Neural cell (in vitro differentiated cells): ENCODE data around the gene CD300H. TPM values are rescaled to one million over a fixed set of nuclear protein-coding genes. Genes with fewer than 3 reads are reported as not detected.

Experiments
- H2AFZ ChIP-seq: fragments of 200-600, 300-800 bp; sonication (generic), shearing (Covaris generic); 2 replicates; pipeline ENCODE4 v1.6.0; 2014; ENCODE audit warnings: low read depth, mild to moderate bottlenecking, antibody characterized with exemption, low read length, moderate library complexity
- H3F3A ChIP-seq: fragments of 200-600 bp; shearing (Covaris generic); 2 replicates; pipeline ENCODE4 v1.6.1; 2016; ENCODE audit warnings: mild to moderate bottlenecking, moderate library complexity, mixed read lengths, antibody characterized with exemption, low read length; ENCODE audit not compliant: insufficient read depth, poor library complexity, severe bottlenecking
- H3K27ac ChIP-seq: fragments of 200-600, 300-800 bp; sonication (generic), shearing (Covaris generic); 2 replicates; pipeline ENCODE4 v1.5.1; 2014; ENCODE audit warnings: mild to moderate bottlenecking, low read length, moderate library complexity
- H3K27me3 ChIP-seq: fragments of 300-800, 200-600 bp; sonication (generic), shearing (Covaris generic); 2 replicates; pipeline ENCODE4 v1.6.0; 2014; ENCODE audit warnings: mild to moderate bottlenecking, low read depth, low read length, moderate library complexity; ENCODE audit not compliant: insufficient read depth
- H3K36me3 ChIP-seq: fragments of 300-800, 200-600 bp; sonication (generic), shearing (Covaris generic); 2 replicates; pipeline ENCODE4 v1.5.1; 2014; ENCODE audit warnings: mild to moderate bottlenecking, antibody characterized with exemption, low read length, moderate library complexity; ENCODE audit not compliant: insufficient read depth
- H3K4me2 ChIP-seq: fragments of 300-800, 200-600 bp; sonication (generic), shearing (Covaris generic); 2 replicates; pipeline ENCODE4 v1.6.0; 2014; ENCODE audit warnings: mild to moderate bottlenecking, low read length
- H3K4me3 ChIP-seq: fragments of 300-800, 200-600 bp; sonication (generic), shearing (Covaris generic); 2 replicates; pipeline ENCODE4 v1.5.1; 2014; ENCODE audit warnings: mild to moderate bottlenecking, low read length, moderate library complexity
- H3K79me2 ChIP-seq: fragments of 200-600 bp; shearing (Covaris generic); replicated peaks from 2 replicates; pipeline ENCODE4 v1.6.0; 2014; ENCODE audit warnings: mild to moderate bottlenecking, low read length, moderate library complexity; ENCODE audit not compliant: insufficient read depth
- H3K9ac ChIP-seq: fragments of 300-800, 200-600 bp; sonication (generic), shearing (Covaris generic); 2 replicates; pipeline ENCODE4 v1.6.1; 2016; ENCODE audit warnings: mild to moderate bottlenecking, low read length, mixed read lengths
- H3K9me2 ChIP-seq: fragments of 200-600 bp; shearing (Covaris generic); 2 replicates; pipeline ENCODE4 v1.6.1; 2016; ENCODE audit warnings: mild to moderate bottlenecking, low read length, mixed read lengths; ENCODE audit not compliant: insufficient read depth
- H3K9me3 ChIP-seq: fragments of 200-600, 300-800 bp; sonication (generic), shearing (Covaris generic); 2 replicates; pipeline ENCODE4 v1.6.1; 2016; ENCODE audit warnings: mild to moderate bottlenecking, mixed run types, low read length, moderate library complexity, mixed read lengths
- H4K20me1 ChIP-seq: fragments of 200-600 bp; shearing (Covaris generic); 2 replicates; pipeline ENCODE4 v1.6.1; 2016; ENCODE audit warnings: mild to moderate bottlenecking, mixed run types; ENCODE audit not compliant: insufficient read depth
- CTCF ChIP-seq: fragments of 450-650 bp; IDR thresholded peaks from 2 replicates; pipeline ENCODE4 v1.5.1; 2014; ENCODE audit warnings: antibody characterized with exemption, mild to moderate bottlenecking, moderate library complexity; ENCODE audit not compliant: poor library complexity, severe bottlenecking
- EP300 ChIP-seq: fragments of 450-650 bp; conservative IDR thresholded peaks from 2 replicates; pipeline ENCODE4 v1.6.1; 2014; ENCODE audit warnings: antibody characterized with exemption, mild to moderate bottlenecking, moderate library complexity; ENCODE audit not compliant: poor library complexity, severe bottlenecking
- EZH2 ChIP-seq: fragments of 200-600, 300-800 bp; shearing (Covaris generic), sonication (generic); IDR thresholded peaks from 2 replicates; pipeline ENCODE4 v1.6.1; 2014; ENCODE audit warnings: antibody characterized with exemption, low read length, borderline replicate concordance, mild to moderate bottlenecking; ENCODE audit not compliant: insufficient read depth, poor library complexity, severe bottlenecking
- MXI1 ChIP-seq: fragments of 450-650 bp; conservative IDR thresholded peaks from 2 replicates; pipeline ENCODE4 v1.6.1; 2014; ENCODE audit warnings: antibody characterized with exemption, mild to moderate bottlenecking; ENCODE audit not compliant: poor library complexity, severe bottlenecking
- POLR2AphosphoS5 ChIP-seq: IDR thresholded peaks from 2 replicates; pipeline ENCODE4 v1.6.1; 2012
- RAD21 ChIP-seq: fragments of 450-650 bp; conservative IDR thresholded peaks from 2 replicates; pipeline ENCODE4 v1.6.1; 2014; ENCODE audit warnings: antibody characterized with exemption, mild to moderate bottlenecking, moderate library complexity
- REST ChIP-seq: IDR thresholded peaks from 2 replicates; pipeline ENCODE4 v1.6.1; 2012; ENCODE audit warnings: borderline replicate concordance
- SMC3 ChIP-seq: fragments of 450-650 bp; conservative IDR thresholded peaks from 2 replicates; pipeline ENCODE4 v1.6.1; 2014; ENCODE audit warnings: antibody characterized with exemption, mild to moderate bottlenecking, moderate library complexity; ENCODE audit not compliant: poor library complexity
- TAF1 ChIP-seq: IDR thresholded peaks from 2 replicates; pipeline ENCODE4 v1.6.1; 2012; ENCODE audit warnings: low read depth
- polyA plus RNA-seq: library from polyadenylated mRNA; depleted of rRNA; stranded (reverse); fragments of >200 nt; gene quantifications from 2 replicates; pipeline ENCODE4 v1.2.3, GENCODE V29; 2014

Gene CD300H
- polyA plus RNA-seq, 1 donor from 2014 or later = not detected

GRCh38 chr17:74604200-74604599, 36.9 kb upstream of the CD300H start:
- Histone ChIP-seq H4K20me1 (no peaks in the 10 kb centered on the region), H3K4me2 (no peak overlapping the region), H3K36me3 (no peaks in the 10 kb centered on the region), H3K79me2 (no peaks in the 10 kb centered on the region), H3K27me3 (peaks cover 4% of the 10 kb centered on the region), H3K9me2 (no peaks in the 10 kb centered on the region), H3K9me3 (no peaks in the 10 kb centered on the region), H2AFZ (no peak overlapping the region), H3K9ac (no peak overlapping the region), H3K27ac (no peak overlapping the region), H3F3A (no peaks in the 10 kb centered on the region), H3K4me3 (no peak overlapping the region)
- TF ChIP-seq EP300 (no peak), MXI1 (no peak), POLR2AphosphoS5 (no peak), EZH2 (no peak), SMC3 (no peak)

- H3K79me2 ChIP-seq = no peaks in the 10 kb centered on the region
Measured at GRCh38 chr17:74603746-74604145, 36.4 kb upstream of the CD300H start.

More at GRCh38 chr17:74603746-74604145, 36.4 kb upstream of the CD300H start:
- peaks cover 4% of the 10 kb centered on the region for H3K27me3 ChIP-seq
- H3K9me3 ChIP-seq = no peaks in the 10 kb centered on the region
- TF ChIP-seq REST (no peak), MXI1 (no peak), RAD21 (no peak), EP300 (no peak), EZH2 (no peak), CTCF (no peak), SMC3 (no peak), POLR2AphosphoS5 (no peak), TAF1 (no peak)
- no peak overlapping the region for H3K27ac ChIP-seq
- no peaks in the 10 kb centered on the region for H3F3A ChIP-seq
- H3K4me2 ChIP-seq = no peak overlapping the region
- H2AFZ ChIP-seq = no peak overlapping the region
- H3K9ac ChIP-seq = no peak overlapping the region
- no peaks in the 10 kb centered on the region for H3K36me3 ChIP-seq
- no peaks in the 10 kb centered on the region for H3K9me2 ChIP-seq
- H3K4me3 ChIP-seq = no peak overlapping the region
- no peaks in the 10 kb centered on the region for H4K20me1 ChIP-seq
